A549 (cell line): ENCODE measurements around the gene PRXL2A. TPM values are rescaled to one million over a fixed set of nuclear protein-coding genes. Genes with fewer than 3 reads are reported as not detected.

Experiments
- ATAC-seq, 2 experiments: fragments of 200-7000 bp in 1 of 2; fragments of >200 bp in 1 of 2; cut with Nextera tagmentation in 1 of 2; cut with Tn5 transposase in 1 of 2; 3 replicates each; pipeline versions ENCODE4 v1.8.0 to v1.9.1; 2018 to 2020; ENCODE audit warnings: mild to moderate bottlenecking in 1 of 2, moderate library complexity in 1 of 2
- CTCF ChIA-PET: fragments of 300-600 bp; sonication (Branson Sonifier 250); formaldehyde crosslinking; extraction: SDS; loops from one replicate; lab custom pipeline; 2021; ENCODE audit warnings: antibody characterized with exemption, inconsistent platforms; lab: Yijun Ruan, JAX
- POLR2A ChIA-PET: fragments of 350-600 bp; formaldehyde crosslinking; extraction: SDS; loops from one replicate; lab custom pipeline; 2021; ENCODE audit warnings: antibody characterized with exemption, inconsistent platforms; lab: Yijun Ruan, JAX
- DNase-seq, 2 experiments: peaks; one replicate each; pipeline versions ENCODE4 v3.0.0 to v3.0.0-alpha.2; 2011 to 2016; ENCODE audit warnings: low read depth in 1 of 2, low spot score in 1 of 2
- FAIRE-seq: peaks from 2 replicates; lab custom pipeline; 2011; peaks lifted over from hg19 to GRCh38; lab: Jason Lieb, UNC
- H3K27ac ChIP-seq, 2 experiments: fragments of >200 bp; sonication (Bioruptor Twin); formaldehyde crosslinking; 3 replicates each; pipeline ENCODE4 v1.5.1; 2016 to 2017
- H3K4me1 ChIP-seq: fragments of >200 bp; sonication (Bioruptor Twin); formaldehyde crosslinking; 3 replicates; pipeline ENCODE4 v1.6.1; 2016
- H3K4me2 ChIP-seq: fragments of >200 bp; sonication (Bioruptor Twin); formaldehyde crosslinking; 3 replicates; pipeline ENCODE4 v1.6.1; 2016
- H3K4me3 ChIP-seq: fragments of >200 bp; sonication (Bioruptor Twin); formaldehyde crosslinking; 3 replicates; pipeline ENCODE4 v1.5.1; 2016
- H3K9me3 ChIP-seq: fragments of >200 bp; sonication (Bioruptor Twin); formaldehyde crosslinking; 3 replicates; pipeline ENCODE4 v1.6.1; 2016
- BCL3 ChIP-seq: fragments of >200 bp; sonication (Bioruptor Twin); formaldehyde crosslinking; IDR thresholded peaks from 3 replicates; pipeline ENCODE4 v1.6.1; 2016
- BHLHE40 ChIP-seq: IDR thresholded peaks from 2 replicates; pipeline ENCODE4 v1.6.1; 2012; ENCODE audit warnings: low read depth, low read length, inconsistent platforms
- CBX8 ChIP-seq: fragments of 200-600 bp; sonication (generic); IDR thresholded peaks from 2 replicates; pipeline ENCODE4 v1.6.1; 2016
- CEBPB ChIP-seq, 2 experiments: fragments of >200 bp in 1 of 2; sonication (Bioruptor Twin) in 1 of 2; formaldehyde crosslinking in 1 of 2; IDR thresholded peaks; 2 replicates each; pipeline ENCODE4 v1.6.1; 2012 to 2016
- FOSL2 ChIP-seq, 2 experiments: fragments of 450-650 bp in 1 of 2; fragments of >200 bp in 1 of 2; sonication (Bioruptor Twin) in 1 of 2; formaldehyde crosslinking; IDR thresholded peaks; 2 replicates each; pipeline versions ENCODE4 v1.5.0 to v1.6.1; 2016 to 2020; ENCODE audit warnings: mild to moderate bottlenecking in 1 of 2, moderate library complexity in 1 of 2
- HDAC2 ChIP-seq: fragments of 200-600 bp; sonication (generic); IDR thresholded peaks from 2 replicates; pipeline ENCODE4 v1.6.1; 2016
- HMGXB4 ChIP-seq: fragments of 250-450 bp; sonication (Bioruptor Pico); IDR thresholded peaks from 2 replicates; pipeline ENCODE4 v1.5.0; 2021; ENCODE audit warnings: mild to moderate bottlenecking, moderate library complexity, borderline replicate concordance
- JUNB ChIP-seq: fragments of >200 bp; sonication (Bioruptor Twin); formaldehyde crosslinking; IDR thresholded peaks from 2 replicates; pipeline ENCODE4 v1.6.1; 2016
- MAFK ChIP-seq: fragments of 450-650 bp; IDR thresholded peaks from 2 replicates; pipeline ENCODE4 v1.6.1; 2014; ENCODE audit not compliant: partially characterized antibody
- MAZ ChIP-seq: fragments of 150-350 bp; IDR thresholded peaks from 2 replicates; pipeline ENCODE4 v1.6.1; 2014; ENCODE audit warnings: antibody characterized with exemption, low read depth, low read length, borderline replicate concordance
- NFE2L2 ChIP-seq: fragments of 150-350 bp; conservative IDR thresholded peaks from 2 replicates; pipeline ENCODE4 v1.6.1; 2014; ENCODE audit warnings: low read length
- PHF8 ChIP-seq: fragments of 200-600 bp; sonication (generic); IDR thresholded peaks from 2 replicates; pipeline ENCODE4 v1.6.1; 2016; ENCODE audit warnings: low read depth, mild to moderate bottlenecking, antibody characterized with exemption, moderate library complexity, borderline replicate concordance
- RFX5 ChIP-seq: fragments of 450-650 bp; IDR thresholded peaks from 2 replicates; pipeline ENCODE4 v1.7.1; 2014; ENCODE audit warnings: antibody characterized with exemption, mild to moderate bottlenecking, moderate library complexity
- RNF2 ChIP-seq: fragments of 200-600 bp; sonication (generic); IDR thresholded peaks from 2 replicates; pipeline ENCODE4 v1.6.1; 2016; ENCODE audit warnings: low read depth, mild to moderate bottlenecking, antibody characterized with exemption, moderate library complexity, borderline replicate concordance
- SMC3 ChIP-seq: fragments of >200 bp; sonication (Bioruptor Twin); formaldehyde crosslinking; IDR thresholded peaks from 3 replicates; pipeline ENCODE4 v1.6.1; 2018; ENCODE audit warnings: inconsistent platforms
- WGBS: methylation state at CpG from one replicate; pipeline ENCODE4 v1.1.6; 2017; ENCODE audit errors: missing lambda C conversion rate; 5-methylcytosine and 5-hydroxymethylcytosine counted together
- polyA plus RNA-seq, 4 experiments: library from polyadenylated mRNA; depleted of rRNA in 3 of 4; stranded (reverse); fragments of >200 nt; fragmentation: RNase III in 1 of 4; extraction: RNeasy Plus Mini Kit Qiagen cat#74134 plus additional on column Dnase treatment in 1 of 4; gene quantifications; 2 replicates in 3 of 4; 3 replicates in 1 of 4; pipeline ENCODE4 v1.2.3, GENCODE V29; 2011 to 2017

The PRXL2A gene
- polyA plus RNA-seq, 2 of the 4 experiments (the other 2 are of a cell fraction) = 55.0 to 59.3 TPM

GRCh38 chr10:80466724-80467326 lies 58.5 kb downstream of the PRXL2A start:
- WGBS = 85% methylated on average over 10 of the region's 10 CpGs
- ChIA-PET CTCF (interaction anchor here (0.8 to 38.6 kb wide), 4 partner anchors 9 to 39 kb away, joined by 3 to 928 read pairs (median 10); no protein-coding TSS in a partner anchor), POLR2A (no interaction called here)
- no peak overlapping the region for H3K4me3 ChIP-seq
- no peak for FAIRE-seq
- DNase-seq = no peak
- peak overlapping the region; percentile 33 for H3K4me2 ChIP-seq
- TF ChIP-seq MAZ (no peak), FOSL2 (IDR thresholded peaks at IDR 0.05) (no peak), FOSL2 (CRISPR knock-in tag; IDR thresholded peaks at IDR 0.05) (no peak), MAFK (peak; percentile 54), CBX8 (no peak)
- H3K27ac ChIP-seq = peak overlapping the region; percentile 15 to 100; a peak in 4 of 6 replicates
- peaks cover 99% of the 10 kb centered on the region for H3K4me1 ChIP-seq
- H3K9me3 ChIP-seq = no peaks in the 10 kb centered on the region
- ATAC-seq = no peak

- ATAC-seq = peak in 1 of 2 experiments; percentile 12; a peak in 1 of 6 replicates
- H3K4me1 ChIP-seq = peaks cover 99% of the 10 kb centered on the region
- FAIRE-seq = no peak
- no peak for DNase-seq
- no peaks in the 10 kb centered on the region for H3K9me3 ChIP-seq
- 54% methylated on average over 5 of the region's 6 CpGs for WGBS
- H3K4me3 ChIP-seq = no peak overlapping the region
- ChIA-PET CTCF (interaction anchor here (0.7 to 38.6 kb wide), 4 partner anchors 9 to 1101 kb away, joined by 3 to 928 read pairs (median 10); no protein-coding TSS in a partner anchor), POLR2A (interaction anchor here (0.6 kb wide), 1 partner anchor 31 kb away, joined by 3 read pairs; no protein-coding TSS in a partner anchor)
- peak overlapping the region; percentile 33 for H3K4me2 ChIP-seq
- TF ChIP-seq SMC3 = no peak
- TF ChIP-seq RFX5 = no peak
- TF ChIP-seq HMGXB4 = no peak
- TF ChIP-seq, all 56 proteins: peak for 0
- H3K27ac ChIP-seq = peak overlapping the region; percentile 38 to 69; a peak in 4 of 6 replicates
Observed at GRCh38 chr10:80468002-80468401, 59.7 kb downstream of the PRXL2A start.

- peak overlapping the region; percentile 38 to 69; a peak in 5 of 6 replicates for H3K27ac ChIP-seq
- ATAC-seq (no peak), DNase-seq (no peak), FAIRE-seq (no peak)
- 81% methylated on average over 7 of the region's 7 CpGs for WGBS
- no peaks in the 10 kb centered on the region for H3K9me3 ChIP-seq
- H3K4me3 ChIP-seq = no peak overlapping the region
- TF ChIP-seq HDAC2 (no peak), CEBPB (IDR thresholded peaks at IDR 0.05) (no peak), BHLHE40 (no peak), RFX5 (no peak), FOSL2 (IDR thresholded peaks at IDR 0.05) (no peak), FOSL2 (CRISPR knock-in tag; IDR thresholded peaks at IDR 0.05) (no peak), BCL3 (no peak), PHF8 (no peak), JUNB (no peak), RNF2 (no peak), NFE2L2 (no peak)
- peak overlapping the region; percentile 33; the same call in 2 of the 3 replicates for H3K4me2 ChIP-seq
- peaks cover 99% of the 10 kb centered on the region for H3K4me1 ChIP-seq
- ChIA-PET CTCF (interaction anchor here (0.6 to 38.6 kb wide), 4 partner anchors 17 to 1102 kb away, joined by 3 to 928 read pairs (median 14); no protein-coding TSS in a partner anchor), POLR2A (interaction anchor here (0.6 kb wide), 1 partner anchor 70 kb away, joined by 3 read pairs; no protein-coding TSS in a partner anchor)
Observed at GRCh38 chr10:80468806-80469421, 60.6 kb downstream of the PRXL2A start.
